NCI-H2227 (cell line): ENCODE data around the gene SPDYE3.

ENCODE experiments used
- DNase-seq: peaks from one replicate; lab custom pipeline; 2025; ENCODE audit not compliant: unreplicated experiment; lab: John Stamatoyannopoulos, UW

Gene SPDYE3

GRCh38 chr7:100370303-100370702 lies 62.8 kb downstream of the SPDYE3 start:
- DNase-seq: no peak

- no peak for DNase-seq
These were observed 63.2 kb downstream of the SPDYE3 start for GRCh38 chr7:100370746-100371145.

- DNase-seq: no peak
These were observed 64.2 kb downstream of the SPDYE3 start for GRCh38 chr7:100371561-100372171.
